Caki2 (cell line): ENCODE results near the gene EFCAB12. TPM values are rescaled to one million over a fixed set of nuclear protein-coding genes. Genes with fewer than 3 reads are reported as not detected.
"Not testable (repeated sequence)": the region's sequence is repeated elsewhere in the genome, so short reads cannot be mapped to it uniquely, and the experiment has no call there.

Source experiments
- DNase-seq: peaks from one replicate; pipeline ENCODE4 v3.0.0-alpha.2; 2015; ENCODE audit warnings: low read depth
- in situ Hi-C: cut with HindIII; loops from 2 replicates; pipeline ENCODE4 v1.10.0; 2016; ENCODE audit warnings: low sequenced_read_pairs, low pct_unique_long_range_greater_than_20kb, mixed read lengths
- total RNA-seq: library from RNA; depleted of rRNA; stranded (reverse); fragments of >200 nt; shearing (Covaris generic); gene quantifications from 2 replicates; pipeline ENCODE4 v1.2.3, GENCODE V29; 2014; ENCODE audit warnings: low replicate concordance

EFCAB12 gene
- total RNA-seq, 1 experiment from 2014 or later: not detected

DNA sequence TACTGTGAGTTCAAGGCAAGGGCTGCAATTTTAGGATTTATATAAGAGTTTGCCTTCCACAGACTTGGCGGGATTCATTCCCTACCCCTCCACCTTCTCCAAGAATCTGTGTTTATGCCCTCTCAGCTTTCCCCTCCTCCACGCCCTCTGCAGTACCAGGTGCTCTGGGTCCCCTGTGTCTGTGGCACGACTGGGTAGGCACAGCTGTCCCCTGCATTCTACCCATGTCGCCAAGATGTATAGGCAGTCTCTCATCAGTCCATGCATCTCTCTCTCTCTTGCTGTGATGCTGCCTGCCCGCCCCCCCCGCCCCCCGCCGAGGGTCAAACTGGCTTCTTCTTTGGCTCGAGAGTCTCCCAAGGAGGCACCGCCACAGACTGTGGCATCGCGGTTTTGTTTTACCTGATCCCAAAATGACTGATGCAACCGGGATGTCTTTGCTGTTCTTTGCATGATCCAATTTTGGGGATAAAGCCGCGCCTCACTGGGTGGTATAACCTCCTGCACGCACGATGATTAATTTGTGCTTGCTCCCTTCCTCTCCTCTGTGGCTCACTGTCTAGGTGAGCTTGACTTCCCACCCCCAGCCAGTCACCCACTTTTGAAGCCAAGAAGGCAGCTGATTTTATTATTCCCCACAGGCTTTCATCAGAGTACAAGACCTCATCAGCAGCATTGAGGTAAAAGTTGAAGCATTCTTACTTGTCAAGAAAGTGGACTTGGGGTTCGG lies 43.7 kb downstream of the EFCAB12 start:
- in situ Hi-C loops: no loop called here
- DNase-seq: no peak

DNA sequence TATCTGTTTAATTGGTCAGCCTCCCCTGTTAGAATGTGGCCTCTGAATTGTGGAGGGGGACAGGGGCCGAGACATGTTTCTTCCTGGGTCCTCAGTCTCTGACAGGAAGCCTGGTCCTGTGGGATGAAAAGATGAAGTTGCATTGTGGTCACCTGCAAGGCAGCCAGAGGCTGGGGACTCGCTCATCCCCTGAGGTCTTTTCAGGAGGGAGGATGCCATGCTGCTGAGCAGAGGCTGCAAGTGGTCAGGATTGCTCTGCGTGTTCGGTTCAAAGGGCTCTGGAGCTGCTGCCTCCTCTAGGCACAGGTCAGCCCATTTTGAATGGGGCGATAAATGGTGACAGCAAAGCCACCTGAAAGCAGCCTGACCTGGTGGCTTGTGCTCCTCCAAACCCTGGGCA lies 44.3 kb downstream of the EFCAB12 start:
- in situ Hi-C loops, DNase-seq: not testable (repeated sequence)

DNA sequence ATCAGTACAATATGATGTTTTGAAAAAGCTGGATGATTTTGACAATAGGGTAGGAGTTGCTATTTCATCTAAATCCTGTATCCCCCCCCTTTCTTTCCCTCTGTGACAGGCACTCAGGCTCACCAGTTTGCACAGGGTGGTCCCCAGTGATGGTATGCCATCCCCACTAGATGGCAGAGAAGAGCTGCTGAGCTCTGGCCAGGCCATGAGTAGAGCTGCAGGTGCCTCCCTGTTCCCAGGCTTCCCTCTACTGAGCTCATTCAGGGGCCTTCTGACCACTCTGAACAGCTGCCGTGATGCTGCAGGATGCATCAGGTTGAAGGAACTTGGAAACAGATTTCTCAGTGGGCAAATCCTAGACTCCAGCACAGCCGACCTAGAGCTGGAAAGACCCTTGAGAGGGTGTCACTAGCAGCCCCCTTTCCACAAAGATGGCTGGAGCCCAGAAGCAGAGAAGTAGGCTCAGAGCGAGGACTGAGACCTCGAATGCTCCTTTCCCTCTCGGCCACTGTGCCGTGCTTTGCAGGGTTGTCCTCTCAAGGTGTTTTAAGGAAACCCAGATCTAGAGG lies 45.1 kb downstream of the EFCAB12 start:
- DNase-seq: peak; percentile 40
- in situ Hi-C loops: no loop called here

DNA sequence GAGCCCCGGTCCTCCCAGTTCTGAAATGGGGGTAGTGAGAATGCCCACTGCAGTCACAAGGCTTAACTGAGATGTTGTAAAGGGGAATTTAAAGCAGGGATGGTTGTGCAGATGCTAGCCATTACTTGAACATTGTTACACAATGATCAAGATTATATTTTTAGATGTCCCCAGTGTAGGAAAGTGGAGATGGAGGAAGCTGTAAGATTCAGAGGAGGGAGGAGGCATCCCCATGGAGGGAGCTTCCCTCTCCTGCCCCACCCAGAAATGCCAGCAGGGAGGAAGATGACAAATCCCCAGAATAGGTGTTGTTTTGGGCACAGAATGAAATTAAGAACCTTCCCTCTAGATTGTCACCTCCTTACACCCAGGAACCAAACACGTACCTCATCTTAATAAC lies 46.1 kb downstream of the EFCAB12 start:
- DNase-seq: no peak
- in situ Hi-C loops: no loop called here

DNA sequence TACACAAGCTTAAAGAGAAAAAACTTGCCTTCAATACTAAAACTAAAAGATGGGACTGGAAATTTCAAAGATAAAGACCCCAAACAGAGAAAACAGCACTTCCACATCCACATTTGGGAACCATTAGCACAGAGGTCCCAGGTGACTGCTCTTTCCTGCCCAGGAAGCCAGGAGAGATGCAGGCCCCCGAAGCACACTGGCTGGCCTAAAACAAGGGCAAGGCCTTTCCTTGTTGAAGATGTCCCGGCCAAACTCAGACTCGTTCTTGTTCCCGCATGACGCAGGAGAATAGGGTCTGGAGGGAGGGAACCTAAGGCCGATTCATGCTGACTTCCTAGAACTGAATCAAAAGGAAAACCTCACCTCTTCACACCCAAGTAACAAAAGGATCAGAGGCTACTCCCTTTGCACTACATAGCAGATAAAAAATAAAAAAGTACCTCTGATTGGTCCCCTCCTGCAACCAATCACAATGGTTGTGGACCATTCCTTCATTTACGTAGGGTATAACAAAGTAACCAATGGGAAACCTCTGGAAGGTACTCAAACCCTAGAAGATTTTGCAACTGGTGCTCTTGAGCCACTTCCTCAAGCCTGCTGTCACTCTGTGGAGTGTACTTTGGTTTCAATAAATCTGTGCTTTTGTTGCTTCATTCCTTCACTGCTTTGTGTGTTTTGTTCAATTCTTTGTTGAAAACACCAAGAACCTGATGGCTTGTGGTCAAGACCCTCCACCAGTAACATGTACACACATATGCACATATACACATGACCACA lies 48.7 kb downstream of the EFCAB12 start:
- in situ Hi-C loops: no loop called here
- DNase-seq: no peak

DNA sequence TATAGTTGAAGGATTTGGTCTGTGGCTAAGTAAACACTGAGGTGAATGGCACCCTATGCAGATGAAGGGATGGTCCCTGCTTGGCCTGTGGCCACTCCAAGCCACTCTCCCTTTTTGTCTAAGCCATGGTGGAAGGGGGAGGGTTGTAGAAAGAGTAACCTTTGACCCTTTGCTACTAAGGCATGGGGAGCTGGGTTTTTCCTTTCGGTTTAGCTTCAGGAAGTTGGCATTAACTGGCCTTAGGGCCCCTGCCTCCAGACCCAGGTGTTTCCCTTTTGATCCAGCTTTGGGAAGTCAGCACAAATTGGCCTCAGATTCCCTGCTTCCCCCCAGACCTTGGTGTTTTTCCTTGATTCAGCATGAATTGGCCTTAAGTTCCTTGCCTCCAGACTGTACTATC lies 49.5 kb downstream of the EFCAB12 start:
- in situ Hi-C loops: no loop called here
- no peak for DNase-seq

DNA sequence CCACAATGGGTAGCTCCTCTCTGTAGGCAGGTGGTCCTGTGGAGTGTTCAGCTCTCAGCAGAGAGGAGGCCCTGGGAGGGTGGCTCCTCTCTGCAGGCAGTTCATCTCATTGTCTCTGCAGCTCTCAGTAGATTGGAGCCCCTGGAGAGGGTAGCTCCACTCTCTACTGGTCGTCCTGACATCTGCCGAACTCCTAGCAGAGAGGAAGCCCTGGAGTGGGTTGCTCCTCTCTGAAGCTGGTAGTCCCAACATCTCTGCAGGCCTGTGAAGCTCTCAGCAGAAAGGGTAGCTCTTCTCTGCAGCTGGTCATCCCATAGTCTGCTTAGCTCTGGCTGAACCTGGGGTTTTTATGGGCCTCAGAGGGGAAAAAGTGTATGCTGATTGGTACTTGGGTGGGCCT lies 50.8 kb downstream of the EFCAB12 start:
- no peak for DNase-seq
- in situ Hi-C loops: no loop called here

DNA sequence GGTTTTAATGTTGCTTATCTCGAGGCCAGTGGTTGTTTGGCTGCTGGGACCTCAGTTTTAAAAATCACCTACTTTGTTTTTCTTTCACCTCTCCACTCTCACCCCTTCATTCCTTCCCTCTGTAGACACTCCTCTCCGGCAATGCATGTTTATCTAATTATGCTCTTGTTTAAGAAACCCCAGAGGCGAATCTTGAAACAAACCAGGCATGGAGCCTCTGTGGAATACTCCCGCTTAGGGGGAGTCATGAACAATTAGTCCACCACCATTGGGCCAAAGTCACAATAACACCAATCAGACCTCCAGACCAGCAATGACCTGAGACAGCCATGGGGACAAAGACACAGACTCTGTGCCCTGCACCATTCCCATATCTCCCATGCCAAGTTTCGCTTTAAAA lies 53.3 kb downstream of the EFCAB12 start:
- in situ Hi-C loops: no loop called here
- DNase-seq: no peak

DNA sequence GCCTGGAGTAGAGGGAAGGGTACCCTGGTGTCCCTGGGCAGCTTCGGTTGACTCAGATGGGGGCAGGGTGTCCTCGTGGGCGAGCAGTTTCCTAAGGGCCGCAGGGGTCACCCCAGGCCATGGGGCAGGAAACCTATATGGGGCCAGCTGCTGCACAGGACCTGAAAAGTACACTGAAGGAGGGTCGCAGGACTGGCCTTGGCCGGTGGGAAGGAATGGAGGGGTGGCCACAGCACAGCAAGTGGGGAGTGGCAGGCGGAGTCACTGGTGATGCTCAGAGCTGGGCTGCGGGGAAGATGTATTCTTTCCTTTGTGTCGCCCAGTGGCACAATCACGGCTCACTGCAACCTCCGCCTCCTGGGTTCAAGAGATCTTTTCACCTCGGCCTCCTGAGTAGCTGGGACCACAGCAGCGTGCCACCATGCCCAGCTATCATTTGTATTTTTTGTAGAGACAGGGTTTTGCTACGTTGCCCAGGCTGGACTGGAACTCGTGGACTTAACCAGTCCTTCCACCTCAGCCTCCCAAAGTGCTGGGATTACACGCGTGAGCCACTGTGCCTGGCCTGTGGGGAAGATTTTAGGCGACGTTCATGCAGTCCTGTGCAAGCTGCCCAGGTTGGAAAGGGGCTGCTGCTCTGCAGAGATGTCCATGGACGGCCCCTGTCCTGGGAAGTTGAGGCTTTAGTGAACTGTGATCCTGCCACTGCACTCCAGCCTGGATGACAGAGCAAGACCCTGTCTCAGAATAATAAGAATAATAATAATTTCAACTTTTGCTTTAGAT lies 57.2 kb downstream of the EFCAB12 start:
- no peak for DNase-seq
- in situ Hi-C loops: no loop called here

DNA sequence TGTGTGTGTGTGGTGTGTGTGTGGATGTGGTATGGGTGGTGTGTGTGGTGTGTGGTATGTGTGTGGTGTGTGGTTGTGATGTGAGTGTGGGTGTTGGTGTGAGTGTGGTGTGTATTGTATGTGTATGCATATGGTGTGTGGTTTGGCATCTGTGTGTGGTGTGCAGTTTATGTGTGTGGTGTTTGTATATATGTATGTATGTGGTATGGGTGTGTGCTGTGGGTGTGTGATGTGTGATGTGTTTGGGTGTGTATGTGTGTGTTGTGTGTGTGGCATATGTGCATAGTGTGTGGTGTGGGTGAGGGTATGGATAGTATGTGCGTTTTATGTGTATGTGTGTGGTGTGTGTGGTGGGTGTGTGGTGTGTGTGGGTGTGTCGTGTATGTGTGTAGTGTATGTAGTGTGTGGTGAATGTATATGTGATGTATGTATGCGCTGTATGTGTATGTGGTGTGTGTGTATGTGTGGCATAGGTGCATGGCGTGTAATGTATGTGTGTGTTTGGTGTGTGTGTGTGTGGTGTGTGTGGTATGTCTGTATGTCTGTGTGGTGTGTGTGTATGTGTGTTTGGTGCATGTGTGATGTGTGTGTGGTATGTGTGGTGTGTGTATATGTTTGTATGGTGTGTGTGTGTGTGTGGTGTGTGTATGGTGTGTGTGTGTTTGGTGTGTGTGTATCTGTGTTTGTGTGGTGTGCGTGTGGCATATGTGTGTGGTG lies 58.0 kb downstream of the EFCAB12 start:
- DNase-seq: no peak
- in situ Hi-C loops: no loop called here

DNA sequence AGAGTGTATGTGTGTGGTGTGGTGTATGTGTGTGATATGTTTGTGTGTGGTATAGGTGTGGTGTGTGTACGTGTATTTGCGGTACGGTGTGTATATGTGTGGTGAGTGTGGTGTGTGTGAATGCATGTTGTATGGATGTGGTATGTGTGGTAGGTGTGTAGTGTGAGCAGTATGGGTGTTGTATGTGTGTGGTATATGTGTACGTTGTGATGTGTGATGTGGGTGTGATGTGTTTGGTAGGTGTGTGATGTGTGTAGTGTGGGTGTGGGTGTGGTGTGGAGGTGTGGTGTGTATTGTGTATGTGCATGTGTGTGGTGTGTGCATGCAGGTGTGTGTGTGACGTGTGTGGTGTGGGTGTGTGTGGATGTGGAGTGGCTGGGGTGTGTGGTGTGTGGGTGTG lies 58.7 kb downstream of the EFCAB12 start:
- no peak for DNase-seq
- in situ Hi-C loops: no loop called here

DNA sequence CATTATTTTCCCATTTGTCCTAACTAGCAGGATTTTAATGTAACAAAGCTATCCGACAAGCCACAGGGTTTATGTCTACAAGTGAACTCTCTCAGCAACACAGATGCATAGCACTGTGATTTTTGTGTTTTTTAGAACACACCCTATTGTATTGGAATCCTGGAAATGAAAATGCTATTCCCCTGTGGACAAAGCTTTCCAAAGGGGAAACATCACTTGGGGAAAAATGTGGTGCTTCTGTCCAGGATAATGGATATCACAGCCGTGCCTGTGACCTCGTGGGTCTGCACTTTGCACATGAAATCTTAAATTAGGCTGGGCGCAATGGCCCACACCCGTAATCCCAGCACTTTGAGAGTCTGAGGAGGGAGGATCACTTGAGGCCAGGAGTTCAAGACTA lies 60.6 kb downstream of the EFCAB12 start:
- in situ Hi-C loops: no loop called here
- DNase-seq: no peak

DNA sequence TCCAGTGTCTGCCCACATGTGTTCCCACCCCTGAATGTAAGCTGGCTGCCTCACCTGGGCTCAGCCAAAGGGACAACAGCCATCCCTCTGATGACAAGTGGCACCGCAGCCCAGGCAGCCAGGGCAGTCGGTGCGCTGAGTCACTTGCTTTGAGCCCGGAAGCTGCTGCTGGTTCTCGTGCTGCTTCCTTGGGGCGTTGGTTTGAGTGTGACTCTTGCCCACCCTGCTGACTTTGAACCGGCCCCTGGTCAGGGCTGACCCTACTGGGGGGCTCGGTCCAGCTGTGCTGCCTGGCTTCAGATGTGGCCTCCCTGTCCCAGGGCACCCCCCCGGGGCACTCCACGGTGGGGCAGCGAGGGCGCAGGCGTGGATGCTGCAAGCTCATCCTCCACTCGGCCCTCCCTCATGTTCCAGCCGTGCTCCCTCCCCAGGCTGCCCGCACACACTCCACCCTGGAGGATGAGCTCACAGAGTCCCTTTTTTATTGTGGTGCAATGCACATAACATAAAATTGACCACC lies 62.1 kb downstream of the EFCAB12 start:
- in situ Hi-C loops: no loop called here
- DNase-seq: no peak

DNA sequence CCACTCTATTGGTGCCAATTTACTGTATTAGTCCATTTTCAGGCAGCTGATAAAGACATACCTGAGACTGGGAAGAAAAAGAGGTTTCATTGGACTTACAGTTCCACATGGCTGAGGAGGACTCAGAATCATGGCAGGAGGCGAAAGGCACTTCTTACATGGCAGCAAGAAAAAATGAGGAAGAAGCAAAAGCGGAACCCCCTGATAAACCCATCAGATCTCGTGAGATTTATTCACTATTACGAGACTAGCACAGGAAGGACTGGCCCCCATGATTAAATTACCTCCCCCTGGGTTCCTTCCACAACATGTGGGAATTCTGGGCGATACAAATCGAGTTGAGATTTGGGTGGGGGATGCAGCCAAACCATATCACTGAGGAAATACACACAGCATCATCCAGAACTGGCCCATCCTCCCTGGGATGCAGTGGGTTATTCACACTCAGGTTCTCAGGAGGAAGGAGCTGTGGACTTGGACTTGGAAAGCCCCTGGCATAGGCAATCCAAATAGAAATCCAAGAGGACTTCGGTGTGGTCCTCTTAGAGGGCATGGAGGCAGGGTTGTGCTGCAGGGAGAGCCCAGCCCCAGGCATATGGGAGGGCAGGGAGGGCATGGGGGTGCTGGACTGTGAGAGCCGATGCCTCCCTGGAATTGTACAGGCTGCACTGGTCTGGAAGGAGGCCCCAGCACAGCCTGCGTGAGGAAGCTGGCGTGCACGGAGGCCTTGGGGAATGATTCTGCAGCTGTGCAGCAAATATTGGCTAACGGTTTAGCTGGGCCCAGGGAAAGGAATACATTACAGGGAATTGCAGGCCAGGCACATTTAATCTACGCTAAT lies 62.9 kb downstream of the EFCAB12 start:
- in situ Hi-C loops: no loop called here
- no peak for DNase-seq

DNA sequence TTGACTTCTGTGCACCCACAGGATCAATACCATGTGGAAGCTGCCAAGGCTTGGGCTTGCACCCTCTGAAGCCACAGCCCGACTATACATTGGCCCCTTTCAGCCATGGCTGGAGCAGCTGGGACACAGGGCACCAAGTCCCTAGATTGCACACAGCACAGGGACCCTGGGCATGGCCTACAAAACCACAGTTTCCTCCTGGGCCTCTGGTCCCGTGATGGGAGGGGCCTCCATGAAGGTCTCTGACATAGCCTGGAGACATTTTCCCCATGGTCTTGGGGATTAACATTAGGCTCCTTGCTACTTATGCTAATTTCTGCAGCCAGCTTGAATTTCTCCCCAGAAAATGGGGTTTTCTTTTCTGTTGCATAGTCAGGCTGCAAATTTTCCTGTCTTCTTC lies 63.6 kb downstream of the EFCAB12 start:
- in situ Hi-C loops, DNase-seq: not testable (repeated sequence)

DNA sequence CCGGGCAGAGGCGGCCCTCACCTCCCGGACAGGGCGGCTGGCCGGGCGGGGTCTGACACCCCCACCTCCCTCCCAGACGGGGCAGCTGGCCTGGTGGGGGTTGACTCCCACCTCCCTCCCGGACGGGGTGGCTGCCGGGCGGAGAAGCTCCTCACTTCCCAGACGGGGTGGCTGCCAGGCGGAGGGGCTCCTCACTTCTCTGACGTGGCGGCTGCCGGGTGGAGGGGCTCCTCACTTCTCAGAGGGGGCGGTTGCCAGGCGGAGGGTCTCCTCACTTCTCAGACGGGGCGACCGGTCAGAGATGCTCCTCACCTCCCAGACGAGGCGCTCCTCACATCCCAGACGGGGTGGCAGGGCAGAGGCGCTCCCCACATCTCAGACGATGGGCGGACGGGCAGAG lies 65.1 kb downstream of the EFCAB12 start:
- DNase-seq, in situ Hi-C loops: not testable (repeated sequence)
